DND-41 (cell line): Measurements from ENCODE around the gene ZBTB21.

ENCODE experiments used
- ATAC-seq: fragments of 200-7000 bp; cut with Tn5 transposase; 3 replicates; pipeline ENCODE4 v1.9.1; 2021; ENCODE audit warnings: low read depth; ENCODE audit not compliant: insufficient read depth
- DNase-seq: peaks from one replicate; pipeline ENCODE4 v3.0.0-alpha.2; 2020
- H2AFZ ChIP-seq: 2 replicates; pipeline ENCODE4 v1.6.0; 2012; ENCODE audit warnings: low read depth, low read length
- H3K27ac ChIP-seq: 2 replicates; pipeline ENCODE4 v1.5.1; 2012; ENCODE audit warnings: low read length, inconsistent platforms
- H3K27me3 ChIP-seq: fragments of 200-600 bp; sonication (generic); 2 replicates; pipeline ENCODE4 v1.6.0; 2012; ENCODE audit warnings: low read length, mild to moderate bottlenecking, inconsistent platforms; ENCODE audit not compliant: insufficient read depth, poor library complexity
- H3K36me3 ChIP-seq: 2 replicates; pipeline ENCODE4 v1.5.1; 2012; ENCODE audit warnings: low read length, inconsistent platforms; ENCODE audit not compliant: insufficient read depth
- H3K4me1 ChIP-seq: 2 replicates; pipeline ENCODE4 v1.5.1; 2012; ENCODE audit warnings: mild to moderate bottlenecking, low read length; ENCODE audit not compliant: insufficient read depth
- H3K4me2 ChIP-seq: 2 replicates; pipeline ENCODE4 v1.6.0; 2012; ENCODE audit warnings: mild to moderate bottlenecking, moderate library complexity, low read length, inconsistent platforms; ENCODE audit not compliant: insufficient read depth
- H3K4me3 ChIP-seq, 2 experiments: fragments of 200-600 bp in 1 of 2; shearing (Covaris generic) in 1 of 2; 2 replicates each; pipeline ENCODE4 v1.5.1; 2012 to 2016; ENCODE audit warnings: inconsistent platforms in 2 of 2, low read length in 2 of 2, mild to moderate bottlenecking in 2 of 2, low read depth in 1 of 2, moderate library complexity in 1 of 2
- H3K79me2 ChIP-seq: 2 replicates; pipeline ENCODE4 v1.6.0; 2012; ENCODE audit warnings: low read length, inconsistent platforms; ENCODE audit not compliant: insufficient read depth
- H3K9ac ChIP-seq: 2 replicates; pipeline ENCODE4 v1.6.0; 2012; ENCODE audit warnings: low read depth, mild to moderate bottlenecking, inconsistent platforms, low read length, moderate library complexity
- H3K9me3 ChIP-seq: 2 replicates; pipeline ENCODE4 v1.5.1; 2012; ENCODE audit warnings: low read length, moderate library complexity, mild to moderate bottlenecking, inconsistent platforms; ENCODE audit not compliant: insufficient read depth, severe bottlenecking
- H4K20me1 ChIP-seq: 2 replicates; pipeline ENCODE4 v1.6.0; 2012; ENCODE audit warnings: low read length; ENCODE audit not compliant: insufficient read depth
- CTCF ChIP-seq: IDR thresholded peaks from 2 replicates; pipeline ENCODE4 v1.5.1; 2012; ENCODE audit warnings: borderline replicate concordance, low read length, moderate library complexity, mild to moderate bottlenecking; ENCODE audit not compliant: poor library complexity, severe bottlenecking; ENCODE audit errors: extremely low read depth
- EZH2 ChIP-seq: IDR thresholded peaks from 3 replicates; pipeline ENCODE4 v1.6.1; 2012; ENCODE audit warnings: borderline replicate concordance, low read depth, mild to moderate bottlenecking, moderate library complexity, low read length, inconsistent platforms; ENCODE audit not compliant: severe bottlenecking

Gene ZBTB21

GRCh38 chr21:41966041-41966833, 43.9 kb downstream of the ZBTB21 start:
- Histone ChIP-seq H3K4me1 (no peaks in the 10 kb centered on the region), H3K9me3 (no peaks in the 10 kb centered on the region), H3K4me2 (no peak overlapping the region), H4K20me1 (no peaks in the 10 kb centered on the region), H3K27me3 (no peaks in the 10 kb centered on the region), H3K4me3 (no peak overlapping the region), H3K9ac (no peak overlapping the region), H2AFZ (no peak overlapping the region), H3K27ac (no peak overlapping the region), H3K79me2 (no peaks in the 10 kb centered on the region), H3K36me3 (no peaks in the 10 kb centered on the region)
- no peak for DNase-seq
- ATAC-seq: no peak
- no peak for TF ChIP-seq CTCF
- TF ChIP-seq EZH2: no peak

GRCh38 chr21:41965461-41966013, 44.6 kb downstream of the ZBTB21 start:
- no peaks in the 10 kb centered on the region for H3K4me1 ChIP-seq
- H3K79me2 ChIP-seq: no peaks in the 10 kb centered on the region
- H3K27ac ChIP-seq: no peak overlapping the region
- no peaks in the 10 kb centered on the region for H3K9me3 ChIP-seq
- no peaks in the 10 kb centered on the region for H3K36me3 ChIP-seq
- no peak overlapping the region for H3K4me2 ChIP-seq
- no peaks in the 10 kb centered on the region for H4K20me1 ChIP-seq
- no peaks in the 10 kb centered on the region for H3K27me3 ChIP-seq
- DNase-seq (no peak), ATAC-seq (no peak)
- no peak for TF ChIP-seq CTCF
- TF ChIP-seq EZH2: no peak
- H3K9ac ChIP-seq: no peak overlapping the region
- H2AFZ ChIP-seq: no peak overlapping the region
- no peak overlapping the region for H3K4me3 ChIP-seq

- no peak overlapping the region for H2AFZ ChIP-seq
- no peak overlapping the region for H3K27ac ChIP-seq
- H3K27me3 ChIP-seq: no peaks in the 10 kb centered on the region
- H3K9ac ChIP-seq: no peak overlapping the region
- no peaks in the 10 kb centered on the region for H3K4me1 ChIP-seq
- H3K9me3 ChIP-seq: no peaks in the 10 kb centered on the region
- no peaks in the 10 kb centered on the region for H4K20me1 ChIP-seq
- H3K79me2 ChIP-seq: no peaks in the 10 kb centered on the region
- no peaks in the 10 kb centered on the region for H3K36me3 ChIP-seq
- TF ChIP-seq EZH2 (no peak), CTCF (no peak)
- H3K4me3 ChIP-seq: no peak overlapping the region
- H3K4me2 ChIP-seq: no peak overlapping the region
- DNase-seq (no peak), ATAC-seq (no peak)
These were observed 45.1 kb downstream of the ZBTB21 start for GRCh38 chr21:41965045-41965444.
